Erythroblast (primary cell): ENCODE data around the gene MIB1.

ENCODE experiments used
- GATA1 ChIP-seq: IDR thresholded peaks from 2 replicates; pipeline ENCODE4 v1.6.1; 2011; ENCODE audit warnings: low read depth, mild to moderate bottlenecking, control low read depth, low read length, moderate library complexity
- POLR2A ChIP-seq: IDR thresholded peaks from 2 replicates; pipeline ENCODE4 v1.6.1; 2011; ENCODE audit warnings: mild to moderate bottlenecking, low read length

GRCh38 chr18:21703241-21703820 lies 37.3 kb upstream of the MIB1 start:
- TF ChIP-seq POLR2A (no peak), GATA1 (no peak)
